ENCODE results near the gene MRPS30.
"Not testable (repeated sequence)": the region's sequence is repeated elsewhere in the genome, so short reads cannot be mapped to it uniquely, and the experiment has no call there.

MRPS30 gene

GRCh38 chr5:44808435-44809214 is at the start of gene MRPS30:
Gene MRPS30, plus strand, starts transcription at chr5:44808947. Its CDS starts 16 bp downstream, at chr5:44808963.
- peak; percentile 98 for DNase-seq

- DNase-seq = no peak
Observed at GRCh38 chr5:44769200-44769876, 39.4 kb upstream of the MRPS30 start.

GRCh38 chr5:44769877-44770209 is 38.9 kb upstream of the MRPS30 start:
- no peak for DNase-seq

GRCh38 chr5:44770780-44771717 is 37.7 kb upstream of the MRPS30 start:
- DNase-seq = no peak

GRCh38 chr5:44772397-44772796 is 36.4 kb upstream of the MRPS30 start:
- not testable (repeated sequence) for DNase-seq

GRCh38 chr5:44774279-44774880 is 34.4 kb upstream of the MRPS30 start:
- peak; percentile 34 for DNase-seq

GRCh38 chr5:44779167-44779566 is 29.6 kb upstream of the MRPS30 start:
- no peak for DNase-seq

GRCh38 chr5:44783634-44784315 is 25.0 kb upstream of the MRPS30 start:
- DNase-seq = no peak

GRCh38 chr5:44787731-44788130 is 21.0 kb upstream of the MRPS30 start:
- DNase-seq = no peak

GRCh38 chr5:44789372-44789995 is 19.3 kb upstream of the MRPS30 start:
- DNase-seq = not testable (repeated sequence)

GRCh38 chr5:44792031-44792673 is 16.6 kb upstream of the MRPS30 start:
- not testable (repeated sequence) for DNase-seq

GRCh38 chr5:44794371-44794770 is 14.4 kb upstream of the MRPS30 start:
- DNase-seq = no peak

GRCh38 chr5:44795496-44795895 is 13.3 kb upstream of the MRPS30 start:
- DNase-seq = no peak

- no peak for DNase-seq
Observed at GRCh38 chr5:44797841-44798240, 10.9 kb upstream of the MRPS30 start.

GRCh38 chr5:44801992-44802391 is 6.8 kb upstream of the MRPS30 start:
- no peak for DNase-seq

GRCh38 chr5:44806608-44807007 is 2.1 kb upstream of the MRPS30 start:
- no peak for DNase-seq

- DNase-seq = peak; percentile 13
Observed at GRCh38 chr5:44807269-44807668, 1.5 kb upstream of the MRPS30 start.

- DNase-seq = peak; percentile 64
Observed at GRCh38 chr5:44809215-44809955, 638 bp downstream of the MRPS30 start.

GRCh38 chr5:44809956-44810420 is 1.2 kb downstream of the MRPS30 start:
- DNase-seq = no peak

GRCh38 chr5:44814761-44815160 is 6.0 kb downstream of the MRPS30 start:
- DNase-seq = no peak
